ENCODE data around the gene CTNNA2. TPM values are rescaled to one million over a fixed set of nuclear protein-coding genes. Genes with fewer than 3 reads are reported as not detected.

The CTNNA2 gene
- total RNA-seq, 4 donors from 2014 or later, result 0.19 TPM; not detected in 3

DNA sequence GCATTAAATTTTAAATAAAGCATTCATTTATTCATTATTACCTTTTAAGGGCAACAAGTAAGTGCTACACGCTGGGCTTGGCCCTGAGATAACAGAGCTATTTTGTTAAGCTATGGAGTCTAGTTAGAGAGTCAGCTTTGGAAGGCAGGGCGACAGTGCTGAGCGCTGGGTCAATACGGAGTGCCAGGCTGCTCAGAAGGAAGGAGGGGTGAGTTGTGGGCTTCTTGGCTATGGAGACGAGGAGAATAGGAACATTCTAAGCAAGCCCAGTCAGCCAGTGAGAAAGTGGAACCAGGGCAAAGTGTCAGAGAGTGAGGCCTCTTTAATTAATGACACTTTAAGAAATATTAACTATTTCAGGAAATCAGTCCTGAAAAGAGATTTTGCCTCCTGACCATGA is 503.3 kb downstream of the CTNNA2 start:
- DNase-seq (ENCODE audit: low spot score) (no peak), ATAC-seq (ENCODE audit: low FRiP score) (no peak)
- TF ChIP-seq, protein P1, sequence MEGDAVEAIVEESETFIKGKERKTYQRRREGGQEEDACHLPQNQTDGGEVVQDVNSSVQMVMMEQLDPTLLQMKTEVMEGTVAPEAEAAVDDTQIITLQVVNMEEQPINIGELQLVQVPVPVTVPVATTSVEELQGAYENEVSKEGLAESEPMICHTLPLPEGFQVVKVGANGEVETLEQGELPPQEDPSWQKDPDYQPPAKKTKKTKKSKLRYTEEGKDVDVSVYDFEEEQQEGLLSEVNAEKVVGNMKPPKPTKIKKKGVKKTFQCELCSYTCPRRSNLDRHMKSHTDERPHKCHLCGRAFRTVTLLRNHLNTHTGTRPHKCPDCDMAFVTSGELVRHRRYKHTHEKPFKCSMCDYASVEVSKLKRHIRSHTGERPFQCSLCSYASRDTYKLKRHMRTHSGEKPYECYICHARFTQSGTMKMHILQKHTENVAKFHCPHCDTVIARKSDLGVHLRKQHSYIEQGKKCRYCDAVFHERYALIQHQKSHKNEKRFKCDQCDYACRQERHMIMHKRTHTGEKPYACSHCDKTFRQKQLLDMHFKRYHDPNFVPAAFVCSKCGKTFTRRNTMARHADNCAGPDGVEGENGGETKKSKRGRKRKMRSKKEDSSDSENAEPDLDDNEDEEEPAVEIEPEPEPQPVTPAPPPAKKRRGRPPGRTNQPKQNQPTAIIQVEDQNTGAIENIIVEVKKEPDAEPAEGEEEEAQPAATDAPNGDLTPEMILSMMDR (IDR thresholded peaks at IDR 0.05), result no peak

DNA sequence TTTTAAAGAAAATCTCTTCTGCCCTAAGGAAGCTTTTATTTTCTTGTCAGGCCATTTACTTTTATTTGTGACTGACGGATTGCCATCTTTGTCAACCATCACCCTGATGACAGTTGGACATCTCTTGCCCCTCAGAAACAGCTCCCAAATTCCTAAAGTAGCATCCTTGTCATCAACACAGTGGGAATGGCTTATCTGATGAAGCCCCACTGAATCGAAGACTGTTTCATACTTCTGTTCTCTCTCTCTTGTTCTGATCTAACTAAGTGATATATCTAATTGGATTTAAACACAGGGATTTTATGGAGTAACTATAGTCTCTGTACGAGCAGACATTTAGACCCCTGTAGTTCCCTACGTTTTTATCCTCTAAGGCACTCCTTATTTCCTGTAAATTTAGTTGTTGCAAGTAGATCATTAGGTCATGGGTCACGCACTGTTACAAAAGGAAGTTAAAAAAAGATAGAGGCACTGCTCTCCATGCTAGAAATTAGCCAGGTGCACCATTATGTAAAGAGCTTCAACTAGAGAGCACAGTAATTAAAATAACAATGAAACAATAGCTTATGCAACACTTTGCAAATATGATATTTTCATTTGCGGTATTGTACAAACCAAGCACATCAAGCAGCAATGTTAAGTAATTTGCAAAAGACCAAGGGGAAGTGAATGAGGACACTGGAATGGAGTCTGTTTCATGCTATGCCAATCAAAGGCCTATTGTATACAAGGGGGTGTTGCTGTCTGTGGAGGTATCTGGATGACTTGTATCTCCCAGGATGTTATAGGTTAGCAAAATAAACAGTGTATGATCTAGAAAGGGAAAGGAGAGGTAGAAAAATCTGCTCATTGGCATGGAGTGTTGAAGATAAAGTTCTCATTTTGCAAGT is 507.0 kb downstream of the CTNNA2 start:
- no peak for DNase-seq (ENCODE audit: low spot score)
- ATAC-seq (ENCODE audit: low FRiP score), result no peak
- TF ChIP-seq, protein P1 (IDR thresholded peaks at IDR 0.05), result no peak

DNA sequence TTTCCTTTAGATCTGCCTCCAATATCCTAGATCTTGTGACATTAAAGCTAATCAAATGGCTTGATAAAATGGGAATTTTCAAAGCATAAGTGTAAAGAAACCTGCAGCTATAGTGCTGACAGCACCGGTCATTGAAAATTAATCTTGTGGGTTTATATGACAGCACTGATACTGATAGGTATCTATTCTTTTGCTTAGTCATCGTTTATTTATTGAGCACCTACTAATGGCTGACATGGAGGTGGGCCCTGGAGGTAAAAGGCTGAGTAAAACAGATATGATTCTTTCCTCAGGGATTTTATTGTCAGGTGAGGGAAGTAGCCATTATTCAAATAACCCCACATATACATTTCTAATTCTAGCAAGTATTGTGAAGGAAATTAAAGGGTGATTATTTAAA is 509.2 kb downstream of the CTNNA2 start:
- no peak for ATAC-seq (ENCODE audit: low FRiP score)
- TF ChIP-seq, protein P1 (IDR thresholded peaks at IDR 0.05), result no peak
- no peak for DNase-seq (ENCODE audit: low spot score)

DNA sequence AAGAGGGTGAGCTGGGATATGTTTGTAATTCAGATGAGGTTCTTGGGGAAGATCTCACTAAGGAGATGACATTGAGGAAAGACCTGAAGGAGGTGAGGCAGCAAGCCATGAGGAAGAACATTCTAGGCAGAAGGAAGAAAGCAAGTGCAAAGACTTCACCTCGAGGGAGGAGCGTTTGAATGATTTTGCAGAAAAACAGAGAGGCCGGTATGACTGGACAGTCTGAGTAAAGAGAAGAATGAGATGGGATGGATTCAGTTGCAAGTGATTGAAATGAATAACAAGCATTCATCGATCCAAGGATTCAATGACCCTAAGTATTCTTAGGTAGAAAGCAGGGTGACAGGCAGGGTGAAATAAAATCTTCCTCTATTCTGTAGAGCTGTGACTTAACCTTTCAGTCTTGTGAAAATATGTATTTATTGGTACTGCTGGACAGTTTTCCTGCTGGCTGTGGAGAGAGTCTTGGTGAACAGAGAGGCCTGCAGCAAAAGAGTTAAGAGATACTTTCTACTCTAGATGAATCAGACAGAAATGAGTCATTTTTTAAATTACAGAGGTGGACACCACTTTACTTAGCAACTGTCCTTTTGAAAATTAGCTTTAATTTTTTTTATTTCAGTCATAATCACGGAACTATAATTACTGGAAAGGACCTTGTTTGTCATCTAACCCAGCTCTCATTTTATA is 513.3 kb downstream of the CTNNA2 start:
- TF ChIP-seq, protein P1 (IDR thresholded peaks at IDR 0.05), result no peak
- DNase-seq (ENCODE audit: low spot score) (no peak), ATAC-seq (ENCODE audit: low FRiP score) (no peak)

DNA sequence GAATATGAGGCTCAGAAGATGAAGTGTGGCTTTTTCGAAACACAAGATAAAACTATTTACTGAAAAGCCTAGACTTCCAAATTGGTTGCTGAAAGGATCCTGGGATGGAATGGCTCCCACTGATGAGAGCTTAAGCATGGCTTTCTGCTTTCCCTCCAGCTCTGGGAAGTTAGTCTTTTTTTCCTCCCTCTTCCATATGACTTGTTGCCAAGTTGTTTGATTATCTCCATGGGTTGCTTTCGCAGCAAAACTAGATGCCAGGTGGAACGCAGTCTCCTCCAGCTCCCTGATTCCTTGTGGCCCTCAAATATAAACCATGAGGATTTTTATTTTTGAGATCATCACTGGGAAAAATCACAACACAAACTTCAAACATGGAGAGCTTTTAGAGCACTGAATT is 515.2 kb downstream of the CTNNA2 start:
- DNase-seq (ENCODE audit: low spot score) (no peak), ATAC-seq (ENCODE audit: low FRiP score) (no peak)
- TF ChIP-seq, protein P1 (IDR thresholded peaks at IDR 0.05), result no peak

DNA sequence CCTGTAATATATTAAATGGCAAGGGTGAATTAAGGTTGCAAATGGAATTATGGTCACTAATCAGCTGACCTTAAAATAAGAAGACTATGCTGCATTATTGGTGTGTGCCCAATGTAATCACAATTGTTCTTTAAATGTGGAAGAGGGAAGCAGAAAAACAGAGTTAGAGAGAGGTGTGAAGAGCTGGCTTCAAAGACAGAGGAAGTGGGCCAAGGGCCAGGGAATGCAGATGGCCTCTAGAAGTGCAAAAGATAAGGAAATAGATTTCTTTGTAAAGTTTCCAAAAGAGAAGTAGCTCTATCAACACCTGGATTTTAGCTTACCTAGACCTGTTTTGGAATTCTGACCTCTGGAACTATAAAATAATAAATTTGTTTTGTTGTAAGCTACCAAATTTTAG is 515.7 kb downstream of the CTNNA2 start:
- DNase-seq (ENCODE audit: low spot score) (no peak), ATAC-seq (ENCODE audit: low FRiP score) (no peak)
- TF ChIP-seq, protein P1 (IDR thresholded peaks at IDR 0.05), result no peak

Data from omental fat pad (tissue), 4 donors.